ENCODE data around the gene EGR1. TPM values are rescaled to one million over a fixed set of nuclear protein-coding genes. Genes with fewer than 3 reads are reported as not detected.
A peak's percentile ranks its signal among the peaks of the same experiment; 100 is the strongest.

EGR1 gene
- total RNA-seq, 2 donors from 2014 or later = 9.9 to 14.2 TPM

GRCh38 chr5:138463419-138464007 lies 1.8 kb upstream of the EGR1 start:
- peaks cover 10% of the 10 kb centered on the region for H3K36me3 ChIP-seq (ENCODE audit: control insufficient read depth, insufficient read depth, low read length)
- H3K9me3 Mint-ChIP-seq = no peaks in the 10 kb centered on the region
- no peak for TF ChIP-seq CTCF (conservative IDR thresholded peaks at IDR 0.05)
- H3K27me3 Mint-ChIP-seq (ENCODE audit: insufficient read depth) = peaks cover 21% of the 10 kb centered on the region
- H3K4me3 Mint-ChIP-seq = peak overlapping the region; percentile 69
- H3K4me1 Mint-ChIP-seq = peaks cover 19% of the 10 kb centered on the region
- H3K9ac ChIP-seq (ENCODE audit: extremely low read depth, low read length, poor library complexity, severe bottlenecking) = peak overlapping the region; percentile 90
- peak overlapping the region; percentile 80 for H3K27ac ChIP-seq (ENCODE audit: low read depth, low read length)
- peaks cover 12% of the 10 kb centered on the region for H3K27me3 ChIP-seq (ENCODE audit: control insufficient read depth, insufficient read depth, low read length, poor library complexity, severe bottlenecking)
- peak overlapping the region; percentile 92 for H3K27ac Mint-ChIP-seq
- H3K4me3 ChIP-seq (ENCODE audit: low read length) = peak overlapping the region; percentile 98
- peaks cover 7% of the 10 kb centered on the region for H3K4me1 ChIP-seq (ENCODE audit: control insufficient read depth, insufficient read depth, low read length)
- peaks cover 11% of the 10 kb centered on the region for H3K36me3 Mint-ChIP-seq (ENCODE audit: low read depth)
- WGBS, 2 experiments (ENCODE audit: insufficient coverage in 1 of 2, insufficient read length in 1 of 2) = 27 to 64% methylated on average over 3 to 19 of the region's 21 CpGs
- no peaks in the 10 kb centered on the region for H3K9me3 ChIP-seq (ENCODE audit: control insufficient read depth, low read length)
- DNase-seq = peak; percentile 65

- Mint-ChIP-seq H3K27ac (peak overlapping the region; percentile 96), H3K4me1 (peaks cover 19% of the 10 kb centered on the region)
Measured at GRCh38 chr5:138464008-138464387, 1.3 kb upstream of the EGR1 start.

GRCh38 chr5:138464388-138465260 lies 655 bp upstream of the EGR1 start:
- Histone ChIP-seq H3K27ac (ENCODE audit: low read depth, low read length) (peak overlapping the region; percentile 96), H3K9me3 (ENCODE audit: control insufficient read depth, low read length) (no peaks in the 10 kb centered on the region), H3K4me1 (ENCODE audit: control insufficient read depth, insufficient read depth, low read length) (peaks cover 7% of the 10 kb centered on the region), H3K4me3 (ENCODE audit: low read length) (peak overlapping the region; percentile 98), H3K27me3 (ENCODE audit: control insufficient read depth, insufficient read depth, low read length, poor library complexity, severe bottlenecking) (peaks cover 12% of the 10 kb centered on the region), H3K36me3 (ENCODE audit: control insufficient read depth, insufficient read depth, low read length) (peaks cover 10% of the 10 kb centered on the region), H3K9ac (ENCODE audit: extremely low read depth, low read length, poor library complexity, severe bottlenecking) (peak overlapping the region; percentile 90)
- Mint-ChIP-seq H3K4me1 (peaks cover 19% of the 10 kb centered on the region), H3K27ac (peak overlapping the region; percentile 96), H3K4me3 (peak overlapping the region; percentile 69), H3K36me3 (ENCODE audit: low read depth) (peaks cover 11% of the 10 kb centered on the region), H3K9me3 (no peaks in the 10 kb centered on the region), H3K27me3 (ENCODE audit: insufficient read depth) (peaks cover 20% of the 10 kb centered on the region)
- 0 to 1% methylated on average over 14 to 64 of the region's 64 CpGs for WGBS, 2 experiments (ENCODE audit: insufficient coverage in 1 of 2, insufficient read length in 1 of 2)
- peak; percentile 35 for TF ChIP-seq CTCF (conservative IDR thresholded peaks at IDR 0.05)
- peak; percentile 99 for DNase-seq

More at GRCh38 chr5:138464008-138464387, 1.3 kb upstream of the EGR1 start:
- Histone ChIP-seq H3K9me3 (ENCODE audit: control insufficient read depth, low read length) (no peaks in the 10 kb centered on the region), H3K27me3 (ENCODE audit: control insufficient read depth, insufficient read depth, low read length, poor library complexity, severe bottlenecking) (peaks cover 12% of the 10 kb centered on the region), H3K9ac (ENCODE audit: extremely low read depth, low read length, poor library complexity, severe bottlenecking) (peak overlapping the region; percentile 90), H3K4me1 (ENCODE audit: control insufficient read depth, insufficient read depth, low read length) (peaks cover 7% of the 10 kb centered on the region), H3K4me3 (ENCODE audit: low read length) (peak overlapping the region; percentile 98), H3K36me3 (ENCODE audit: control insufficient read depth, insufficient read depth, low read length) (peaks cover 10% of the 10 kb centered on the region), H3K27ac (ENCODE audit: low read depth, low read length) (peak overlapping the region; percentile 96)
- 0% methylated on average over 4 to 34 of the region's 34 CpGs for WGBS, 2 experiments (ENCODE audit: insufficient coverage in 1 of 2, insufficient read length in 1 of 2)
- H3K36me3 Mint-ChIP-seq (ENCODE audit: low read depth) = peaks cover 11% of the 10 kb centered on the region
- H3K9me3 Mint-ChIP-seq = no peaks in the 10 kb centered on the region
- H3K4me3 Mint-ChIP-seq = peak overlapping the region; percentile 69
- peak; percentile 97 for TF ChIP-seq CTCF (conservative IDR thresholded peaks at IDR 0.05)
- peak; percentile 97 for DNase-seq
- peaks cover 21% of the 10 kb centered on the region for H3K27me3 Mint-ChIP-seq (ENCODE audit: insufficient read depth)
